DOHH2 (cell line): ENCODE measurements around the gene PFKL.

Experiments
- H3F3A ChIP-seq: fragments of 200-600 bp; sonication (generic), shearing (Covaris generic); 2 replicates; pipeline ENCODE4 v1.6.0; 2016; ENCODE audit warnings: antibody characterized with exemption, mild to moderate bottlenecking; ENCODE audit not compliant: control insufficient read depth, insufficient read depth
- H3K27ac ChIP-seq: fragments of 200-600 bp; sonication (generic); 2 replicates; pipeline ENCODE4 v1.5.1; 2014; ENCODE audit warnings: low read depth, mild to moderate bottlenecking, low read length, moderate library complexity
- H3K27me3 ChIP-seq: fragments of 200-600 bp; sonication (generic); 2 replicates; pipeline ENCODE4 v1.6.1; 2014; ENCODE audit warnings: mild to moderate bottlenecking, low read length, mixed read lengths; ENCODE audit not compliant: control insufficient read depth
- H3K36me3 ChIP-seq: fragments of 200-600 bp; sonication (generic); 2 replicates; pipeline ENCODE4 v1.6.1; 2014; ENCODE audit warnings: mild to moderate bottlenecking, low read length, moderate library complexity, mixed read lengths; ENCODE audit not compliant: control insufficient read depth
- H3K4me1 ChIP-seq: fragments of 200-600 bp; sonication (generic); 2 replicates; pipeline ENCODE4 v1.6.1; 2014; ENCODE audit warnings: mild to moderate bottlenecking, low read length, mixed read lengths; ENCODE audit not compliant: control insufficient read depth
- H3K4me2 ChIP-seq: fragments of 200-600 bp; sonication (generic); 2 replicates; pipeline ENCODE4 v1.6.0; 2014; ENCODE audit warnings: mild to moderate bottlenecking, low read length, moderate library complexity
- H3K4me3 ChIP-seq: fragments of 200-600 bp; sonication (generic); 2 replicates; pipeline ENCODE4 v1.5.1; 2014; ENCODE audit warnings: mild to moderate bottlenecking, low read length, mixed read lengths
- H3K79me2 ChIP-seq: fragments of 200-600 bp; sonication (generic); 2 replicates; pipeline ENCODE4 v1.6.1; 2014; ENCODE audit warnings: mild to moderate bottlenecking, low read length, mixed read lengths; ENCODE audit not compliant: control insufficient read depth
- H3K9me2 ChIP-seq: fragments of 200-600 bp; sonication (generic); replicated peaks from 2 replicates; pipeline ENCODE4 v1.6.1; 2014; ENCODE audit warnings: mild to moderate bottlenecking, low read length, mixed read lengths; ENCODE audit not compliant: control insufficient read depth
- H3K9me3 ChIP-seq: fragments of 200-600 bp; sonication (generic); 2 replicates; pipeline ENCODE4 v1.6.1; 2014; ENCODE audit warnings: antibody characterized with exemption, low read length, mixed read lengths; ENCODE audit not compliant: control insufficient read depth, insufficient read depth
- H4K20me1 ChIP-seq: fragments of 200-600 bp; sonication (generic); 2 replicates; pipeline ENCODE4 v1.6.0; 2014; ENCODE audit warnings: low read depth, mild to moderate bottlenecking, antibody characterized with exemption, low read length, moderate library complexity; ENCODE audit not compliant: control insufficient read depth, insufficient read depth
- CTCF ChIP-seq: fragments of 200-600 bp; sonication (generic); IDR thresholded peaks from one replicate; pipeline ENCODE4 v1.5.1; 2014; ENCODE audit warnings: antibody characterized with exemption, mild to moderate bottlenecking, low read depth, low read length; ENCODE audit not compliant: poor library complexity, severe bottlenecking
- EZH2phosphoT487 ChIP-seq: fragments of 200-600 bp; sonication (generic); IDR thresholded peaks from 2 replicates; pipeline ENCODE4 v1.6.1; 2017; ENCODE audit warnings: borderline replicate concordance, mild to moderate bottlenecking, antibody characterized with exemption, low read length, moderate library complexity, mixed read lengths

Gene PFKL

DNA sequence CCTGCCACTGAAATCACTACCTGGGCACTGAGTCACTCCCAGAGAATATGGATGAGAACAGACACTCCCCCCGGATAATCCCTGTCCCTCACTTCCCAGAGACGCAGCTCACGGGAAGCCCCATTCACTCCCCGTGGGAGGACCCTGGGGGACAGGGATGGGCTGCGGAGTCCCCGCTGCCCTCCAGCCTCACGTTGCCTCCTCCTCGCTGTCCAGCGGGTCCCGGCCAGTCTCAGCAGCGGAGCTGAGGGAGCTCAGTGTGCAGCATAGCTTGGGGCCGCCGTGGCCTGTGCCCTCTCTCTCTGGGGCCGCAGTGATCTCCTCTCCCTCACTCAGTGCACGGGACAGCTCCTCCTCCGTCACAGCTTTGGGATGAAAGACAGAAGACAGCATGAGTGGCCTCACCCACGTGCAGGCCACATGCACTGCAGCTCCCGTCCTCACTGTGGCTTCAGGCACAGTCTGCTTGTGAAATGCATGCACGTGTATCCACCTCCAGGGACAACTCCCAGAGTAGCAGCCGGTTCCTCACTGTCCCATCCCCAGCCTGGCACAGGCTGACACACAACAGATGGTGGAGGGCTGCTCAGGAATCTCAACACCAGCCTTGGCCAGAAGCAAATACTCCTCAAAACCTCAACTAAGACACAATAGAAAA, 31.9 kb downstream of the PFKL start:
- H3K4me2 ChIP-seq = no peak overlapping the region
- H3K4me1 ChIP-seq = peaks cover 3% of the 10 kb centered on the region; the same call in 1 of the 2 replicates
- peaks cover 13% of the 10 kb centered on the region; the same call in 1 of the 2 replicates for H3K36me3 ChIP-seq
- peaks cover 3% of the 10 kb centered on the region; the same call in 1 of the 2 replicates for H3F3A ChIP-seq
- no peaks in the 10 kb centered on the region for H3K27me3 ChIP-seq
- H3K9me2 ChIP-seq = no peaks in the 10 kb centered on the region
- H3K79me2 ChIP-seq = no peaks in the 10 kb centered on the region
- H4K20me1 ChIP-seq = peaks cover 6% of the 10 kb centered on the region; the same call in 1 of the 2 replicates
- no peaks in the 10 kb centered on the region for H3K9me3 ChIP-seq
- H3K4me3 ChIP-seq = no peak overlapping the region
- TF ChIP-seq EZH2phosphoT487 (no peak), CTCF (no peak)
- no peak overlapping the region for H3K27ac ChIP-seq

- H3K27me3 ChIP-seq = no peaks in the 10 kb centered on the region
- no peaks in the 10 kb centered on the region for H3K9me2 ChIP-seq
- peaks cover 3% of the 10 kb centered on the region; the same call in 1 of the 2 replicates for H3K4me1 ChIP-seq
- no peaks in the 10 kb centered on the region for H3K9me3 ChIP-seq
- H3K79me2 ChIP-seq = no peaks in the 10 kb centered on the region
- peaks cover 8% of the 10 kb centered on the region for H3F3A ChIP-seq
- H3K36me3 ChIP-seq = peaks cover 7% of the 10 kb centered on the region; the same call in 1 of the 2 replicates
- no peak for TF ChIP-seq EZH2phosphoT487
- no peak for TF ChIP-seq CTCF
- peaks cover 6% of the 10 kb centered on the region; the same call in 1 of the 2 replicates for H4K20me1 ChIP-seq
- no peak overlapping the region for H3K4me3 ChIP-seq
- H3K27ac ChIP-seq = no peak overlapping the region
- no peak overlapping the region for H3K4me2 ChIP-seq
These were observed 32.5 kb downstream of the PFKL start for GRCh38 chr21:44332383-44332782.

DNA sequence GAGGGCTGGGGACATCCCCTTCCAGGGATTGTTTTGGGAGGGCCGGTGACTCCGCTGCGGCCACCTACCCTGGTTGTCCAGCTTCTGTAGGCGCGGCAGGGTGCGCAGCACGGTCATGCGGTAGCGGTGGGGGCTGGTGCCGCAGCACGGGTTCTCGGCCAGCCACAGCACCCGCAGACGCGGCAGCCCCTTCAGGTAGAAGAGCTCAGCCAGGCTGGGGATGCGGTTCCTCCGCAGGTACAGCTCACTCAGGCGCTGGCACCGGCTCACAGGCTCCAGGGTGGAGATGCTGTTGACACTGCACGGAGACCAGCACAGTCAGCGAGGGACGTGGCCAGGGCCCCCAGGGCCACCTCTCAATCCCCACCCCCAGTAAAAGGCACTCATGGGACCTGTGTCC, 33.1 kb downstream of the PFKL start:
- no peaks in the 10 kb centered on the region for H3K27me3 ChIP-seq
- TF ChIP-seq CTCF (no peak), EZH2phosphoT487 (no peak)
- H3K4me3 ChIP-seq = no peak overlapping the region
- peaks cover 13% of the 10 kb centered on the region for H3F3A ChIP-seq
- no peaks in the 10 kb centered on the region for H3K9me2 ChIP-seq
- peaks cover 4% of the 10 kb centered on the region; the same call in 1 of the 2 replicates for H3K36me3 ChIP-seq
- no peaks in the 10 kb centered on the region for H3K79me2 ChIP-seq
- H4K20me1 ChIP-seq = peaks cover 6% of the 10 kb centered on the region; the same call in 1 of the 2 replicates
- peaks cover 5% of the 10 kb centered on the region for H3K4me1 ChIP-seq
- H3K9me3 ChIP-seq = no peaks in the 10 kb centered on the region
- H3K27ac ChIP-seq = no peak overlapping the region
- no peak overlapping the region for H3K4me2 ChIP-seq
